SJSA1 (cell line): ENCODE data around the gene PPP2R3B. TPM values are rescaled to one million over a fixed set of nuclear protein-coding genes. Genes with fewer than 3 reads are reported as not detected.

Source experiments
- DNase-seq, 2 experiments: peaks; one replicate each; pipeline ENCODE4 v3.0.0-alpha.2; 2015 to 2020; ENCODE audit warnings: low spot score in 2 of 2, low read depth in 1 of 2
- H3K27ac ChIP-seq: fragments of 250-450 bp; sonication (Bioruptor Pico); 2 replicates; pipeline ENCODE4 v1.5.1; 2020; ENCODE audit warnings: mild to moderate bottlenecking, moderate library complexity
- H3K27me3 ChIP-seq: fragments of 250-450 bp; sonication (Bioruptor Pico); replicated peaks from 2 replicates; pipeline ENCODE4 v1.5.1; 2020; ENCODE audit warnings: mild to moderate bottlenecking, moderate library complexity
- H3K36me3 ChIP-seq: fragments of 250-450 bp; sonication (Bioruptor Pico); 2 replicates; pipeline ENCODE4 v1.5.1; 2020; ENCODE audit warnings: mild to moderate bottlenecking
- H3K4me1 ChIP-seq: fragments of 250-450 bp; sonication (Bioruptor Pico); replicated peaks from 2 replicates; pipeline ENCODE4 v1.6.1; 2021; ENCODE audit warnings: mild to moderate bottlenecking
- H3K4me3 ChIP-seq: fragments of 250-450 bp; sonication (Bioruptor Pico); 2 replicates; pipeline ENCODE4 v1.5.1; 2020; ENCODE audit warnings: mild to moderate bottlenecking
- H3K9me3 ChIP-seq: fragments of 250-450 bp; sonication (Bioruptor Pico); replicated peaks from 2 replicates; pipeline ENCODE4 v1.5.1; 2020; ENCODE audit warnings: mild to moderate bottlenecking
- total RNA-seq: library from RNA; depleted of rRNA; stranded (reverse); fragments of >200 nt; shearing (Covaris generic); gene quantifications from 2 replicates; pipeline ENCODE4 v1.2.3, GENCODE V29; 2014

The PPP2R3B gene
- total RNA-seq, 1 experiment from 2014 or later = 23.8 TPM

- Histone ChIP-seq H3K36me3 (no peaks in the 10 kb centered on the region), H3K9me3 (peaks cover 11% of the 10 kb centered on the region), H3K4me3 (no peak overlapping the region), H3K4me1 (no peaks in the 10 kb centered on the region), H3K27ac (no peak overlapping the region), H3K27me3 (no peaks in the 10 kb centered on the region; the same call in 1 of the 2 replicates)
- DNase-seq = no peak
These were observed 13.7 kb downstream of the PPP2R3B start for GRCh38 chrX:372856-373640.

DNA sequence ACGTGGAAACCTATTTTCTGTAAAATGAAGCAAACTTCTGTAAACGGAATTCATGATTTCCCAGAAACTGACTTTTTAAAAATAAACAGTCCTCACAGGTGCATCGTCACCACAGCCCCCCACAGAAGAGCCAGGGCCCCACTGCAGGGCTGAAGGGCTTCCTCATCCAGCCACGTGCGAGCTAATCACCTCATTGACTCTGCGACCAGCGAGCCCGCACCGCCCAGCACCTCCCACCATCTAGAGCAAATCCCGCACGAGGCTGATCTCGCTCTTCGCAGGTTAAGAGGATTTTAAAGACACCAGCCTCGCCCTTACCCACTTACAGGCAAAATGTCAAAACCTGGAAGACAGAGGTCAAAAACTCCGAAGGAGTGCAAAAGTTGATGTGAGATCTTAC is 14.8 kb downstream of the PPP2R3B start:
- Histone ChIP-seq H3K4me1 (no peaks in the 10 kb centered on the region), H3K9me3 (peaks cover 11% of the 10 kb centered on the region), H3K36me3 (no peaks in the 10 kb centered on the region), H3K27ac (no peak overlapping the region), H3K4me3 (no peak overlapping the region), H3K27me3 (no peaks in the 10 kb centered on the region; the same call in 1 of the 2 replicates)
- no peak for DNase-seq

DNA sequence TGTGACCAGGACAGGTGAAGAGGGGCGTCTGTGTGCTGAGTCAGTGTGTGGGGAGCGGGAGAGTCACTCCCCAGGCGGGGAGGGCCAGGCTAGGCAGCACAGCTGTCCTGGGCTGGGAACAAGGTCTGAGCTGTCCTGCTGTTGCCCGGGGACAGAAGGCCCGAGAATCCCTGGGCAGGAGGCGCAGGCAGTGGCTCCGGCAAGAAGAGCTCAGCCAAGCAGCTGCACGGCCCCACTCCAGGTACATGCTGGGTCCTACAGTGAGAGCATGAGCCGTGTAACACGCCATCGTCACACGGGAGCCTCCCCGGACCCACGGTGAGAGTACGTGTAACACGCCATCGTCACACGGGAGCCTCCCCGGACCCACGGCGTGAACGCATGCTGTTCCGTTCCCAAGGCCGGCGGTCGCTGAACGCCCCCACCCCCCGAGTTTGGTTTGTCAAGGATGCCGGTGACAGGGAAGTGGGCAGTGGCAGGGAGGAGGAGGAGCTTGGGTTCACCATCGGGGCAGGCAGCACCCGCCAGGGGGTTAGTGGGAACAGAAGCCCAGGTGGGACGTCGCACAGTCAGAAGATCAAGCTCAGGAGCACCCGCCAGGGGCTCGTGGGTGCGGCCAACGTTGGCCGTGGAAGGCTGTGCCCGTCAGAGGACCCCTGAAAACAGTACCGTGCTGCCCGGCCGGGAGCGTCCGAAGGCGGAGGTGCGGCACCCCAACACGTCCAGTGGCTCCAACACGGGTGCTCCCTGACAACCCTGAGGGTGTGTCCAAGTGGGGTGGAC is 15.6 kb downstream of the PPP2R3B start:
- H3K27ac ChIP-seq = no peak overlapping the region
- no peaks in the 10 kb centered on the region; the same call in 1 of the 2 replicates for H3K27me3 ChIP-seq
- no peak for DNase-seq
- no peak overlapping the region for H3K4me3 ChIP-seq
- no peaks in the 10 kb centered on the region for H3K4me1 ChIP-seq
- H3K36me3 ChIP-seq = no peaks in the 10 kb centered on the region
- H3K9me3 ChIP-seq = peaks cover 11% of the 10 kb centered on the region

- H3K27me3 ChIP-seq = no peaks in the 10 kb centered on the region; the same call in 1 of the 2 replicates
- no peak overlapping the region for H3K27ac ChIP-seq
- H3K36me3 ChIP-seq = no peaks in the 10 kb centered on the region
- DNase-seq = no peak
- H3K4me1 ChIP-seq = no peaks in the 10 kb centered on the region
- H3K9me3 ChIP-seq = peaks cover 11% of the 10 kb centered on the region
- no peak overlapping the region for H3K4me3 ChIP-seq
These were observed 16.3 kb downstream of the PPP2R3B start for GRCh38 chrX:370244-370962.

- no peak for DNase-seq
- Histone ChIP-seq H3K4me1 (no peaks in the 10 kb centered on the region), H3K9me3 (peaks cover 11% of the 10 kb centered on the region), H3K4me3 (no peak overlapping the region), H3K27ac (no peak overlapping the region), H3K27me3 (no peaks in the 10 kb centered on the region; the same call in 1 of the 2 replicates), H3K36me3 (no peaks in the 10 kb centered on the region)
These were observed 17.1 kb downstream of the PPP2R3B start for GRCh38 chrX:369563-370101.

- Histone ChIP-seq H3K27ac (no peak overlapping the region), H3K36me3 (no peaks in the 10 kb centered on the region), H3K4me3 (no peak overlapping the region), H3K4me1 (no peaks in the 10 kb centered on the region), H3K9me3 (peaks cover 13% of the 10 kb centered on the region), H3K27me3 (no peaks in the 10 kb centered on the region; the same call in 1 of the 2 replicates)
- DNase-seq = no peak
These were observed 17.7 kb downstream of the PPP2R3B start for GRCh38 chrX:368811-369562.

DNA sequence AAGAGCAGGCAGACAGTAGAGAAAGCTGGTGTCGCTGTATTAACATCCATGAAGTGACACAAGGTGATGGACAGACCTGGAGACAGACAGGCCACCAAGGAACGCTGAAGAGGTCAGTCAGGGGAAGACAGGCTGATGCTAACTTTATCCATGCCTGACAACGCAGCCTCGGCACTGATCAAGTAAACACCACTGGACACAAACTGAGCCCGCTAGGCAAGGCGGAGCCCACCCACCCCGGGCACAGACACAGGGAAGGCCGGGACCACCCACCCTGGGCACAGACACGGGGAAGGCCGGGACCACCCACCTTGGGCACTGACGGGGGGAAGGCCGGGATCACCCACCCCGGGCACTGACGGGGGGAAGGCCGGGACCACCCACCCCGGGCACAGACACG is 18.8 kb downstream of the PPP2R3B start:
- Histone ChIP-seq H3K9me3 (peaks cover 16% of the 10 kb centered on the region), H3K27ac (no peak overlapping the region), H3K27me3 (no peaks in the 10 kb centered on the region), H3K36me3 (no peaks in the 10 kb centered on the region), H3K4me3 (no peak overlapping the region), H3K4me1 (no peaks in the 10 kb centered on the region)
- DNase-seq = no peak

DNA sequence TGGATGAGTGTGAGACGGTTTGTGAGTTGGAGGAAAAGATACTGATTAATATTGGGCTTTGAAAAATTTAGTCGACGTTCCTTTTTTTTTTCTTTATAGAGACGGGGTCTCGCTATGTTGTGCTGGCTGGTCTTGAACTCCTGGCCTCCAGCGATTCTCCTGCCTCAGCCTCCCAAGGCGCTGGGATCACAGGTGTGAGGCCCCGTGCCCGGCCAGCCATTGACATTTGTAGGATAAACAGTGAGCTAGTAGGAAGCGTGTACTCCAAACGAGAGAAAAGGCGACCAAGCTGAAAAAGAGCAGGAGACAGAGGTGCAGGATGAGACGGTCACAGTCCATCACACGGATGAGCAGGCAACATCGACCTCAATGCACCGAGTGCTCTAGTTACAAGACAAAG is 19.4 kb downstream of the PPP2R3B start:
- Histone ChIP-seq H3K27ac (no peak overlapping the region), H3K27me3 (no peaks in the 10 kb centered on the region), H3K4me1 (no peaks in the 10 kb centered on the region), H3K36me3 (no peaks in the 10 kb centered on the region), H3K9me3 (peaks cover 16% of the 10 kb centered on the region), H3K4me3 (no peak overlapping the region)
- DNase-seq = no peak

DNA sequence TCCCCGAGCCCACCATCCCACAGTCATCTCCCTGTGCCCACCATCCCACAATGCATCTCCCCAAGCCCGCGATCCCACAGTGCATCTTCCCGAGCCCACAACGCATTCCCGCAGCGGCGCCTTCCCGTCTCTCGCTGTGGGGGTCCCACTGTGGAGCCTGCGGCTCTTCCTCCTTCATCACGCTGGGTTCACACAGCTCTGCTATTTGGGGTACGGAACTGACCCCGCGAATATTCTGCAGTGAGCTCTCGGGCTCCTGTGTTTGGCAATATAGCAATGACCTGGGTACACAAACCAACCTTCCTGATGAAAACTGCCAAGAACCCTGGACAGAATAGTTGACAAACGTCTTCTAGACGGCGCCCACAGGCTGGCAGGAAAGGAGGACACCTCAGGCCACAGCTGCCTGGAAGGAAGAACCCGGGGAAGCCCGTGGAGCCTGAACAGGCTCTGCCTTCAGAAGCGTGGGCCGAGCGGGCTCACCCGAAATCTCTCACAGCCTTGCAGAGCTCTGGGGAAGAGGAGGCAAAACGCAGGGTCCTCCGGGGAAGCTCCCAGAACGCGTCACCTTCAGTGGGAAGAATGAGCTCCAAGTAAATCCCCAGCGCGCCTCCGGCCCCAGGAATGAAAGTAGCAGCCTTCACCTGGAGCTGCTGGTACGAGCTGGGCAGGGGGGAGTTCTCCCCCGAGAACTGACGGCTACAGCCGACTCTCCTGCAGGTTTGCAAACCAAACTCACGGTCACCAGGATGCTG is 22.9 kb downstream of the PPP2R3B start:
- DNase-seq = no peak
- no peak overlapping the region for H3K27ac ChIP-seq

GRCh38 chrX:362937-363620 is 23.6 kb downstream of the PPP2R3B start:
- no peak for DNase-seq
- H3K27me3 ChIP-seq = no peaks in the 10 kb centered on the region
- peaks cover 19% of the 10 kb centered on the region; the same call in 1 of the 2 replicates for H3K9me3 ChIP-seq
- no peak overlapping the region for H3K4me3 ChIP-seq
- H3K4me1 ChIP-seq = no peaks in the 10 kb centered on the region
- no peak overlapping the region for H3K27ac ChIP-seq
- peaks cover 19% of the 10 kb centered on the region for H3K36me3 ChIP-seq

More for the DNA sequence above, 22.9 kb downstream of the PPP2R3B start:
- no peaks in the 10 kb centered on the region for H3K27me3 ChIP-seq
- H3K9me3 ChIP-seq = peaks cover 19% of the 10 kb centered on the region; the same call in 1 of the 2 replicates
- no peaks in the 10 kb centered on the region for H3K4me1 ChIP-seq
- H3K36me3 ChIP-seq = peaks cover 19% of the 10 kb centered on the region
- H3K4me3 ChIP-seq = no peak overlapping the region

DNA sequence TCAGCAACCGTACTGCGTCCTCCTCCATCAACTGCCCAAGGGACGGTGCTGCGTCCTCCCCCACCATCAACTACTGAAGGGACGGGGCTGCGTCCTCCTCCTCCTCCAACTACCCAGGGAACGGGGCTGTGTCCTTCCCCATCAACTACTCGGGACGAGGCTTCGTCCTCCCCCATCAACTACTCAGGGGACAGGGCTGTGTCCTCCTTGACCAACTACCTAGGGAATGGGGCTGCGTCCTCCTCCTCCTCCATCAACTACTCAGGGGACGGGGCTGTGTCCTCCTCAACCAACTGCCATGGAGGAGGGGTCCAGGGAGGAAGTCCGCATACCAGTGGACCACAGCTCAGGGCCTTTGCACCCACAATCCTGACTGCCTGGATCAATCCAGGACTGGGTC is 24.4 kb downstream of the PPP2R3B start:
- Histone ChIP-seq H3K9me3 (peaks cover 19% of the 10 kb centered on the region; the same call in 1 of the 2 replicates), H3K4me1 (no peaks in the 10 kb centered on the region), H3K36me3 (peaks cover 19% of the 10 kb centered on the region)

More for the DNA sequence above, 24.4 kb downstream of the PPP2R3B start:
- H3K27me3 ChIP-seq = no peaks in the 10 kb centered on the region
- no peak for DNase-seq
- no peak overlapping the region for H3K4me3 ChIP-seq
- H3K27ac ChIP-seq = no peak overlapping the region
